ENCODE data around the gene TMEM26. TPM values are rescaled to one million over a fixed set of nuclear protein-coding genes. Genes with fewer than 3 reads are reported as not detected.

The TMEM26 gene
- polyA plus RNA-seq, 1 experiment, result 1.3 TPM

GRCh38 chr10:61363006-61363405 lies 90.2 kb downstream of the TMEM26 start:
- no peaks in the 10 kb centered on the region for H3K27me3 ChIP-seq (ENCODE audit: control insufficient read depth, insufficient read depth, low read length)

GRCh38 chr10:61359452-61359851 lies 93.7 kb downstream of the TMEM26 start:
- no peaks in the 10 kb centered on the region for H3K27me3 ChIP-seq (ENCODE audit: control insufficient read depth, insufficient read depth, low read length)
- no peaks in the 10 kb centered on the region for H3K36me3 ChIP-seq (ENCODE audit: control insufficient read depth, insufficient read depth, low read length)
- ChIA-PET POLR2A (no interaction called here), CTCF (no interaction called here)
- TF ChIP-seq CTCF (IDR thresholded peaks at IDR 0.05; ENCODE audit: insufficient read depth, low read depth, low read length), result no peak
- H3K4me3 ChIP-seq (ENCODE audit: low read depth, low read length), result no peak overlapping the region
- DNase-seq (ENCODE audit: low read depth), result no peak

More at GRCh38 chr10:61363006-61363405, 90.2 kb downstream of the TMEM26 start:
- POLR2A ChIA-PET, result no interaction called here
- Histone ChIP-seq H3K4me3 (ENCODE audit: low read depth, low read length) (no peak overlapping the region), H3K36me3 (ENCODE audit: control insufficient read depth, insufficient read depth, low read length) (no peaks in the 10 kb centered on the region)
- no peak for TF ChIP-seq CTCF (IDR thresholded peaks at IDR 0.05; ENCODE audit: insufficient read depth, low read depth, low read length)
- no peak for DNase-seq (ENCODE audit: low read depth)
- CTCF ChIA-PET, result no interaction called here

GRCh38 chr10:61357687-61358086 lies 95.5 kb downstream of the TMEM26 start:
- CTCF ChIA-PET, result no interaction called here
- Histone ChIP-seq H3K4me3 (ENCODE audit: low read depth, low read length) (no peak overlapping the region), H3K27me3 (ENCODE audit: control insufficient read depth, insufficient read depth, low read length) (no peaks in the 10 kb centered on the region), H3K36me3 (ENCODE audit: control insufficient read depth, insufficient read depth, low read length) (no peaks in the 10 kb centered on the region)
- TF ChIP-seq CTCF (IDR thresholded peaks at IDR 0.05; ENCODE audit: insufficient read depth, low read depth, low read length), result no peak
- POLR2A ChIA-PET, result no interaction called here
- DNase-seq (ENCODE audit: low read depth), result no peak

Other genes starting within 250 kb of the TMEM26 start
- 2.4 and 3.0 TPM in 2 replicates for gene CABCOCO1, start 209.5 kb upstream of the TMEM26 start, polyA plus RNA-seq (2011; rRNA removed)